ENCODE measurements around the gene SH3PXD2B.

GRCh38 chr5:172345881-172346280 lies 108.4 kb downstream of the SH3PXD2B start:
- TF ChIP-seq, protein P1, sequence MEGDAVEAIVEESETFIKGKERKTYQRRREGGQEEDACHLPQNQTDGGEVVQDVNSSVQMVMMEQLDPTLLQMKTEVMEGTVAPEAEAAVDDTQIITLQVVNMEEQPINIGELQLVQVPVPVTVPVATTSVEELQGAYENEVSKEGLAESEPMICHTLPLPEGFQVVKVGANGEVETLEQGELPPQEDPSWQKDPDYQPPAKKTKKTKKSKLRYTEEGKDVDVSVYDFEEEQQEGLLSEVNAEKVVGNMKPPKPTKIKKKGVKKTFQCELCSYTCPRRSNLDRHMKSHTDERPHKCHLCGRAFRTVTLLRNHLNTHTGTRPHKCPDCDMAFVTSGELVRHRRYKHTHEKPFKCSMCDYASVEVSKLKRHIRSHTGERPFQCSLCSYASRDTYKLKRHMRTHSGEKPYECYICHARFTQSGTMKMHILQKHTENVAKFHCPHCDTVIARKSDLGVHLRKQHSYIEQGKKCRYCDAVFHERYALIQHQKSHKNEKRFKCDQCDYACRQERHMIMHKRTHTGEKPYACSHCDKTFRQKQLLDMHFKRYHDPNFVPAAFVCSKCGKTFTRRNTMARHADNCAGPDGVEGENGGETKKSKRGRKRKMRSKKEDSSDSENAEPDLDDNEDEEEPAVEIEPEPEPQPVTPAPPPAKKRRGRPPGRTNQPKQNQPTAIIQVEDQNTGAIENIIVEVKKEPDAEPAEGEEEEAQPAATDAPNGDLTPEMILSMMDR (IDR thresholded peaks at IDR 0.05; ENCODE audit: low read length) = no peak
- no peak for TF ChIP-seq EZH2 (IDR thresholded peaks at IDR 0.05; ENCODE audit: borderline replicate concordance, low read length)

All from OCI-LY1 (cell line).